Heart left ventricle (tissue), 16 donors: ENCODE measurements around the gene DMBX1. TPM values are rescaled to one million over a fixed set of nuclear protein-coding genes. Genes with fewer than 3 reads are reported as not detected.

Experiments used
- ATAC-seq, 4 donors: fragments of 200-7000 bp; cut with Tn5 transposase; one replicate each; pipeline ENCODE4 v1.9.1; 2020 to 2022; ENCODE audit warnings: moderate library complexity in 4 of 4, mild to moderate bottlenecking in 3 of 4, moderate number of reproducible peaks in 1 of 4
- DNase-seq, 5 donors: peaks; one replicate each; pipeline ENCODE4 v3.0.0-alpha.2; 2020
- H3K27ac ChIP-seq, 12 donors: fragments of 200-600 bp; sonication (generic) in 4 of 12; one replicate each; pipeline versions ENCODE4 v1.5.0 to v1.8.0; 2016 to 2022; ENCODE audit warnings: mild to moderate bottlenecking in 2 of 12
- H3K27me3 ChIP-seq, 9 donors: fragments of 200-600 bp; sonication (generic) in 2 of 9; one replicate each; pipeline versions ENCODE4 v1.5.1 to v1.8.0; 2016 to 2022; ENCODE audit warnings: mild to moderate bottlenecking in 3 of 9
- H3K36me3 ChIP-seq, 9 donors: fragments of 200-600 bp; sonication (generic) in 2 of 9; one replicate each; pipeline versions ENCODE4 v1.5.0 to v1.8.0; 2018 to 2022; ENCODE audit warnings: mild to moderate bottlenecking in 2 of 9
- H3K4me1 ChIP-seq, 12 donors: fragments of 200-600 bp; sonication (generic) in 4 of 12; one replicate each; pipeline versions ENCODE4 v1.5.0 to v1.8.0; 2016 to 2022; ENCODE audit warnings: mild to moderate bottlenecking in 3 of 12
- H3K4me3 ChIP-seq, 12 donors: fragments of 200-600 bp; sonication (generic) in 4 of 12; one replicate each; pipeline versions ENCODE4 v1.5.0 to v1.8.0; 2017 to 2022; ENCODE audit warnings: mild to moderate bottlenecking in 9 of 12, moderate library complexity in 4 of 12
- H3K9me3 ChIP-seq, 12 donors: fragments of 200-600 bp; sonication (generic) in 4 of 12; one replicate each; pipeline versions ENCODE4 v1.5.0 to v1.8.0; 2016 to 2022; ENCODE audit warnings: mild to moderate bottlenecking in 1 of 12
- POLR2A ChIP-seq, 2 donors: fragments of 450-650 bp; IDR thresholded peaks; one replicate each; pipeline ENCODE4 v1.6.1; 2017; ENCODE audit warnings: antibody characterized with exemption in 2 of 2, mild to moderate bottlenecking in 2 of 2, moderate library complexity in 2 of 2
- WGBS, 4 donors: extraction: QIAGEN DNeasy Blood & Tissue Kit in 2 of 4; methylation state at CpG; one replicate each; pipeline versions ENCODE4 v1.1.5 to v1.1.7; 2013 to 2018; 5-methylcytosine and 5-hydroxymethylcytosine counted together
- intact Hi-C, 10 donors: fragments of 100-400 bp; cut with DNase I; formaldehyde crosslinking; loops; one replicate each; pipeline versions ENCODE4 v1.11.1 to v1.14.2; 2022
- polyA plus RNA-seq, 2 donors: library from polyadenylated mRNA; stranded (reverse); fragments of 200-250 nt; gene quantifications; one replicate each; pipeline ENCODE4 v1.2.3, GENCODE V29; 2013
- total RNA-seq, 9 donors: library from RNA; depleted of rRNA in 2 of 9; stranded (reverse); fragments of >200 nt in 2 of 9; fragmentation: NEBNext Ultra II Directional in 3 of 9; extraction: Animal tissue kit (Norgen Biotek cat#: 25700) in 3 of 9; gene quantifications; one replicate each; pipeline versions ENCODE4 v1.1.0 to v1.2.4, GENCODE V29; 2016 to 2023
- TF ChIP-seq, protein P1 (sequence below), 12 donors: fragments of 200-600 bp; sonication (generic) in 4 of 12; IDR thresholded peaks; one replicate each; pipeline versions ENCODE4 v1.5.0 to v1.8.0; 2018 to 2022; ENCODE audit warnings: antibody characterized with exemption in 12 of 12, mild to moderate bottlenecking in 5 of 12
- donor health status: ischemic (EF 13 %, LVEDD 7.1; RV severe dilation, severe dysfunction).
- donor health status: healthy with polysubstance abuse.
- donor health status: DM: no; HTN: yes; CAD: no.
- donor health status: DM: no; HTN: no; CAD: no.
- donor health status: ischemic (EF 25% LVEDD 6.9; RV normal size, moderate dysfunction).
- donor health status: ischemic (EF 25% LVEDD 5.7; RV mildly dilated, moderate dysfunction).
- donor health status: healthy.
- donor health status: DM: yes; HTN: yes; CAD: no.
- donor health status: ischemic (EF 35%, LVEDD 5.7; RV mildly dilated, moderate dysfunction).
- donor health status: nonischemic (EF 11% LVEDD 7.7; RV severe dilation, severe dysfunction).
- donor health status: DM: yes; HTN: yes; CAD: no.
- donor health status: PGD.
- donor health status: ischemic (EF 29% LVEDD 5.4; RV normal size, mild dysfunction).
- donor health status: nonischemic (EF 23%, LVEDD 6.1; RV moderate dilation, normal function).

Gene DMBX1
- total and polyA plus RNA-seq, 11 donors: not detected

DNA sequence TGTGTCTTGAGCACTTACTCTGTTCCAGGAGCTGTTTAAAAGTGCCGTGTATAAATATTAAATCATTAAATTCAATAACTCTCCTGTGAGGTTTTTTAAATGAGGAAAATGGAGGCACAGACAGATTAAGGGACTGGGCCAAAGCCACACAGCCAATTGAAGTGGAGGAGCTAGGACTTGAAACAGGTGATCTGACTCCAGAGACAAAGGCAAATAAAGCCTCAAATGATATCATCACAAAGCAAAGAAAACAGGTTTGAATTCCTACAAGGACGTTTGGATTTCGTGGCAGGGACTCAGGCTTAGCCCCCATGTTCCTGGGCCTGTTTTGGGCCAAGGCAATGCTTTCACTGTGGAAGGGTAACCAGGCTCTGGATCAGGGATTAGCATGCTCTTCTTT lies 45.2 kb upstream of the DMBX1 start:
- no peak overlapping the region for H3K4me3 ChIP-seq
- H3K4me1 ChIP-seq: peaks cover 0 to 26% (median 3%) of the 10 kb centered on the region in 12 donors
- H3K36me3 ChIP-seq: no peaks in the 10 kb centered on the region
- no peak overlapping the region for H3K27ac ChIP-seq
- intact Hi-C loops: loop anchor here in 6 of 10 donors (1.0 to 10.0 kb wide), 2 partner anchors 84 to 280 kb away; no protein-coding TSS in a partner anchor
- ATAC-seq: no peak
- peaks cover 6 to 36% (median 19%) of the 10 kb centered on the region in 9 donors for H3K27me3 ChIP-seq
- no peaks in the 10 kb centered on the region for H3K9me3 ChIP-seq
- TF ChIP-seq, protein P1, sequence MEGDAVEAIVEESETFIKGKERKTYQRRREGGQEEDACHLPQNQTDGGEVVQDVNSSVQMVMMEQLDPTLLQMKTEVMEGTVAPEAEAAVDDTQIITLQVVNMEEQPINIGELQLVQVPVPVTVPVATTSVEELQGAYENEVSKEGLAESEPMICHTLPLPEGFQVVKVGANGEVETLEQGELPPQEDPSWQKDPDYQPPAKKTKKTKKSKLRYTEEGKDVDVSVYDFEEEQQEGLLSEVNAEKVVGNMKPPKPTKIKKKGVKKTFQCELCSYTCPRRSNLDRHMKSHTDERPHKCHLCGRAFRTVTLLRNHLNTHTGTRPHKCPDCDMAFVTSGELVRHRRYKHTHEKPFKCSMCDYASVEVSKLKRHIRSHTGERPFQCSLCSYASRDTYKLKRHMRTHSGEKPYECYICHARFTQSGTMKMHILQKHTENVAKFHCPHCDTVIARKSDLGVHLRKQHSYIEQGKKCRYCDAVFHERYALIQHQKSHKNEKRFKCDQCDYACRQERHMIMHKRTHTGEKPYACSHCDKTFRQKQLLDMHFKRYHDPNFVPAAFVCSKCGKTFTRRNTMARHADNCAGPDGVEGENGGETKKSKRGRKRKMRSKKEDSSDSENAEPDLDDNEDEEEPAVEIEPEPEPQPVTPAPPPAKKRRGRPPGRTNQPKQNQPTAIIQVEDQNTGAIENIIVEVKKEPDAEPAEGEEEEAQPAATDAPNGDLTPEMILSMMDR (IDR thresholded peaks at IDR 0.05): no peak
- no peak for TF ChIP-seq POLR2A (IDR thresholded peaks at IDR 0.05)
- no peak for DNase-seq
- WGBS, 4 donors: 79 to 90% (median 81%) methylated on average over 3 of the region's 3 CpGs

- 70 to 79% (median 71%) methylated on average over 3 of the region's 3 CpGs for WGBS, 4 donors
- intact Hi-C loops: loop anchor here (1.0 to 10.0 kb wide), 6 partner anchors 31 to 279 kb away; no protein-coding TSS in a partner anchor
- H3K4me1 ChIP-seq: peaks cover 0 to 26% (median 3%) of the 10 kb centered on the region in 12 donors
- H3K36me3 ChIP-seq: no peaks in the 10 kb centered on the region
- H3K27ac ChIP-seq: no peak overlapping the region
- DNase-seq (peak in 1 of 5 donors; percentile 18), ATAC-seq (no peak)
- no peak overlapping the region for H3K4me3 ChIP-seq
- H3K9me3 ChIP-seq: no peaks in the 10 kb centered on the region
- TF ChIP-seq, protein P1 (IDR thresholded peaks at IDR 0.05): no peak
- TF ChIP-seq POLR2A (IDR thresholded peaks at IDR 0.05): no peak
- peaks cover 6 to 37% (median 20%) of the 10 kb centered on the region in 9 donors for H3K27me3 ChIP-seq
Measured at GRCh38 chr1:46445773-46446256, 43.8 kb upstream of the DMBX1 start.

- intact Hi-C loops: loop anchor here (1.0 to 10.0 kb wide), 7 partner anchors 30 to 278 kb away; no protein-coding TSS in a partner anchor
- H3K27ac ChIP-seq: no peak overlapping the region
- ATAC-seq: peak in 3 of 4 donors; percentile 60 to 68 (median 64)
- DNase-seq: peak; percentile 53 to 87 (median 68)
- peaks cover 0 to 26% (median 3%) of the 10 kb centered on the region in 12 donors for H3K4me1 ChIP-seq
- no peaks in the 10 kb centered on the region for H3K36me3 ChIP-seq
- peaks cover 6 to 37% (median 20%) of the 10 kb centered on the region in 9 donors for H3K27me3 ChIP-seq
- H3K9me3 ChIP-seq: no peaks in the 10 kb centered on the region
- 31 to 39% (median 37%) methylated on average over 14 to 15 of the region's 15 CpGs for WGBS, 4 donors
- TF ChIP-seq, protein P1 (IDR thresholded peaks at IDR 0.05): peak; percentile 74 to 92 (median 84)
- no peak for TF ChIP-seq POLR2A (IDR thresholded peaks at IDR 0.05)
- no peak overlapping the region for H3K4me3 ChIP-seq
Measured at GRCh38 chr1:46446646-46447498, 42.8 kb upstream of the DMBX1 start.
